NCI-H748 (cell line): ENCODE results near the gene CCDC127.
"Not testable (repeated sequence)": the region's sequence is repeated elsewhere in the genome, so short reads cannot be mapped to it uniquely, and the experiment has no call there.

ENCODE experiments used
- DNase-seq: peaks from one replicate; lab custom pipeline; 2025; ENCODE audit not compliant: unreplicated experiment; lab: John Stamatoyannopoulos, UW

CCDC127 gene

DNA sequence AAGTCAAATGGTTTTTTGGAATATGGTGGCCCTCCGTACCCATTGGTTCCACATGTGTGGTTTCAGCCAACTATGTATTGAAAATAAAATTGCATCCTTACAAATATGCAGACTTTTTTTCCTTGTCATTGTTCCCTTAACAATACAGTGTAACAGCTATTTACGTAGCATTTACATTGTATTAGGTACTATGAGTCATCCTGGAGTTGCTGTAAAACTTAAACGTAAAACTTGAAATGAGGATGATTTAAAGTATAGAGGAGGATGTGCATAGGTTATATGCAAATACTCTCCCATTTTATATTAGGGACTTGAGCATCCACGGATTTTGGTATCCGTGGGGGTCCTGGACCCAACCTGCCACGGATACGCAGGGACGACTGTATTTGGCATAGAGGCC, 16.5 kb upstream of the CCDC127 start:
- no peak for DNase-seq

DNA sequence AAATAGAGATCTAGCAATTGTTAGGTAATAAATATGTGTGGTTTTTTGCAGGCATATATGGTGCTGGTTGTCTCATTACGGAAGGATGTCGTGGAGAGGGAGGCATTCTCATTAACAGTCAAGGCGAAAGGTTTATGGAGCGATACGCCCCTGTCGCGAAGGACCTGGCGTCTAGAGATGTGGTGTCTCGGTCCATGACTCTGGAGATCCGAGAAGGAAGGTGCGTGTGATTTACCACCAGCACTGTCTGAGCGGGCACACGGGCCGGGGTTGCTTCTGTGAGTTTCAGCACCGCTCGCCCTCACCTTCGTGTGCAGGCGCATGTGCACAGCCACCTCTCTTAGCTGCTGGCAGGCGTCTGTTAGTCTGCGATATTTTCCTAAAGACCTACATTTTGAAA, 15.5 kb upstream of the CCDC127 start:
- not testable (repeated sequence) for DNase-seq

DNA sequence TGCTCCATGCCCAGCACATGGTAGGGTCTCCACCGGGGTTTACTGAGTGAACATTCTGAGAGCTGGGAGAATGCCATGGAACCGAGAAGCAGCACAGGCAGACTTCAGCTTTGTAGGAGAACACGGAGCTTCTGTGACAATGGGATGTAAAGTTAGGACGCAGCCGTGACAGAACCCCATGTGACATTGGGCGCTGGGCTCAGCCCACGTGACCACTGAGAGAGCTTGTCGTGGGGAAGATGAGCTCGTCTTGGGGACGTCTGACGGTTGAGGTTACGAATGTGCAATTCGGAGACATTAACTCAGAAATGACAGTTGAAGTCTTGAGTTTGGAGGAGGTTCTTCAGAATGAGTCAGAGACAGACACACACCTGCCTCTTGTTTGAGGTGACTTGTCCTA, 13.7 kb upstream of the CCDC127 start:
- DNase-seq = no peak

DNA sequence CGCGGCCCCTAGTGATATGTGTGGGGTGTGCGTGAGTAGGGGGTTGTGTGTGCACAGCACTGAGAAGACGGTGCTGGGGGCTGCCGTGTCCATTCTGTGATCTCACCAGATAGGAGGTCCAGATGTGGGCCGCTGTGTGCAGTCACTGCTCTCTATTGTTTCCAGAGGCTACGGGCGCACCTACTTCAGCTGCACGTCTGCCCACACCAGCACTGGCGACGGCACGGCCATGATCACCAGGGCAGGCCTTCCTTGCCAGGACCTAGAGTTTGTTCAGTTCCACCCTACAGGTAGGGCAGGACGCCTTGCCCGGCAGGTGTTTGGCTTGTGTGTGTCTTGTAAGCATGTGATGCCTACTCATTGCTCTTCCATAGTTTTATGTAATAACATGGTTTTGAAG, 12.8 kb upstream of the CCDC127 start:
- DNase-seq = no peak

DNA sequence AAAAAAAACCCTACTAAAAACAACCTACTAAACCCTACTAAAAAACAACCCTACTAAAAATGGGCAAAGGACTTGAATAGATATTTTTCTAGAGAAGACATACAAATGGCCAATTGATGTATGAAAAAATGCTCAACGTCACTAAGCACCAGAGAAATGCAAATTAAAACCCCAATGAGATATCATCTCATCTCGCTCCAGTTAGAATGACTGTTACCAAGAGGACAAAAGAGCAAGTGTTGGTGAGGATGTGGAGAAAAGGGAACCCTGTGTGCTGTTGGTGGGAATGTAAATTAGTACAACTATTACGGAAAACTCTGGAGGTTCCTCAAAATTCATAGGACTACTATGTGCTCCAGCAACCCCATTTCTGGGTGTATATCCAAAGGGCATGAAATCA, 10.9 kb upstream of the CCDC127 start:
- no peak for DNase-seq

DNA sequence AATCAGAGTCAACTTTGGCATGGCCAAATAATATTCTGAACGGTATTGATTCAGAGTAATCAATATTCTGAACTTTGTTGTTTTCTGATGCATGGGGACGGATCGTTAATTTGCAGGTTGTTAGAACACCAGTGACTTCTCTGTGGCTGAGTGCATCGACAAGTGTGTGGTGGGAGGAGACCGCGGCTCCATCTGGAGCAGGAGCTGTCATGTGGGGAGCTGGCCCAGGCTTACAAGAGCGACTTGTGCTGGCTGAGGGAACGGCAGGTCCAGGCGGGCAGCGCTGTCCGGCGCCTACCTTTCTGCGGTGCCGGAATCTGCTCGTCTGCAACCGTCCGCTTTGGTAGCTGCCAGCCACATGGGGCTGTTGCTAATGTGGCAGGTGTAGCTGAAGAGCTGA, 9.4 kb upstream of the CCDC127 start:
- not testable (repeated sequence) for DNase-seq

DNA sequence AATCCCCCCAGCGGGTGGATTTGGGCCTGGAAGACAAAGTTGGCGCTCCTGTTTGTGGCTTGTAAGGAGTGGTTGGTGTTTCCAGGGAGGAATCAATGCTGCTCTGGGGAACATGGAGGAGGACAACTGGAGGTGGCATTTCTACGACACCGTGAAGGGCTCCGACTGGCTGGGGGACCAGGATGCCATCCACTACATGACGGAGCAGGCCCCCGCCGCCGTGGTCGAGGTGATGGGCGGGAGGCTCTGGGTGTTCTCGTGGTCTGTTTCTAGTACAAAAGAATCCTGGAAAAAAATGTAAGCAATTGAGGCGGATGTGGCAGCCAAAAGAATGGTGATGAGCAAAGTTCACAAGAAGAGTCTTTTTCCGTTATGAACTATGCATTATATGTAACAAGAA, 7.4 kb upstream of the CCDC127 start:
- DNase-seq = no peak

DNA sequence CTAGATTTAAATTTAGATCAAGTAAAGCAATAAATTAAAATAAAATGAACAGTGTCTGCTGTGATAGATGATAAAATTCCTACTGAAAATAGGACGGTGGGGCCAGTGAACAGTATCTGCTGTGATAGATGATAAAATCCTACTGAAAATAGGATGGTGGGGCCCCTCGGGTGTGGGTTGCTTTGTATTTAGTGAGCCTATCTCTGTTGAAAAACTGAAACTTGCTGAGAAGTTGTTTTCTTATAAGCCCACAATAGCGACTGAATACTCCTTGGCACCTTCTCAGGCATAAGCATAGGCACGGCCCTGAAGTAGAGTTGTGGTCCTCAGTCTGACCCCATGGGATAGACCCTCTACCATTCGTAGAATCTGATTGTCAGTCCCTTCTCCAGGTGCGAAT, 5.8 kb upstream of the CCDC127 start:
- DNase-seq = no peak

DNA sequence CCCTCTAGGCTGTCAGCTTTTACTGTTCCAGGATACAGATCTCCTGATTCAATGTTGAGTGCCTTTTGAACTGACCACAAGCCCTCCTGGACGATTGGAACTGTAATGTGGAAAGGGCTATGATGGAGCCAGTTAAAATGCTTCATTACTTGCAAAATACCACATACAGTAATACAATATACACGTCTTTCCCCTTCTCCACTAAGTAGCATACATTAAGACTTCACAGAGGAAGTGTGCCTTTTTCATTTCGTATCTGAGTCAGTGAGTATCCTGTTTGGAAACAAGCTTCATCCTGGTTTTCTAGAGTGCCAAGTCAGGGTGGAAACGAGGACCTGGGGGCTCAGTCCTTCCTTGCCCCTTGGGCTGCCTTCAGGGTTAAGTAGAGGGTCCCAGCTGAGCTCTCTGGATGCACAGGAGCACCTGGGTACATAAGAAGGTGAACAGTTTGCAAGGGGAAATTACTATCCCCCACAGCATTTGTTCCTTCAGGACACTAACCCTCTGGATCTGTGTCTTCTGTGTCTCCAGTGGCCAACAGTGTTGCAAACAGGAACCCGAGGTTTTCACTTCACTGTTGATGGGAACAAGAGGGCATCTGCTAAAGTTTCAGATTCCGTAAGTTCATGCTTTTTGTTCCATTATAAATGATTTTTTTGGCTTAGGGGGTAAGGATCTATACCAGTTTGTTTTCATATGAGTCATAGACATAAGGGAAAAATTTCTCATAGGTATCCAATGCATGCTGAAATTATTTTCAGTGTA, 5.2 kb upstream of the CCDC127 start:
- DNase-seq = not testable (repeated sequence)

DNA sequence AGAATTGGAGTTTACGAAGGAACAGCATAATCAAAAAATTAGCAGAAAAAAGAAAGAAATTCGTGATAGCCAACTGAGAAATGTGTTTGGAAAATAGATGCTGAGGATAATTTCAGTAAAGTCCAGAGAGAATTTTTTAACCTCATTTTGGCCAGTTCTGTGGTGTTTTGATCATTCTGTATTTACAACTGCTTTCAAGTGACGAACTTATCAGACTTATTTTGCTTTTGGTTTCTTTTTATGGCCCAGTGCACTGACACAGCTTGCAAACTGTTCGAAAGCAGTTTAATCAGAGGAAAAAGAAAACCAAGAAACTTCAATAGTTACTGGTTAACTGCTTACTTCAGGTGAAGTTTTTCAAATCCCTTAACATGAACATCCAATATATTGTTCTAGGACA, 2.0 kb upstream of the CCDC127 start:
- no peak for DNase-seq

DNA sequence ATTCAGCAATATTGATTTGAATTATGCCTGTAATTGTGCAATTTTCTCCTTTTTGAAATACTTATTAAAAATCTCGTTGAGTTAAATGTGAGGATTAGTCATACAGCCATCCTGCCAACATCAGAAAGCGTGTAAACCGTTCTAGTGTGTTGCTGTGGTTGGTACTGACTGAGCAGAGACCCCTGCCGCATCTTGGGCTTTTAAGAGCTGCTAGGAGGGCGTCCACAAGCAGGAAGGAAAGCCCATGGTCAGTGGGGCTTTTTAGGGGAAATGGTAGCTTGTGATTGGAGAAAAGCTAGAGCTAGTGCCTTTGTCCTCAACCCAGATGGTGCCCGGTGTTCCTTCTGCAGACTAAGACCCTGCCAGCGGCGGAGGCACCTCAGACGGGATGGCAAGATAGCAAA, 1.5 kb upstream of the CCDC127 start:
- DNase-seq = peak; percentile 49

DNA sequence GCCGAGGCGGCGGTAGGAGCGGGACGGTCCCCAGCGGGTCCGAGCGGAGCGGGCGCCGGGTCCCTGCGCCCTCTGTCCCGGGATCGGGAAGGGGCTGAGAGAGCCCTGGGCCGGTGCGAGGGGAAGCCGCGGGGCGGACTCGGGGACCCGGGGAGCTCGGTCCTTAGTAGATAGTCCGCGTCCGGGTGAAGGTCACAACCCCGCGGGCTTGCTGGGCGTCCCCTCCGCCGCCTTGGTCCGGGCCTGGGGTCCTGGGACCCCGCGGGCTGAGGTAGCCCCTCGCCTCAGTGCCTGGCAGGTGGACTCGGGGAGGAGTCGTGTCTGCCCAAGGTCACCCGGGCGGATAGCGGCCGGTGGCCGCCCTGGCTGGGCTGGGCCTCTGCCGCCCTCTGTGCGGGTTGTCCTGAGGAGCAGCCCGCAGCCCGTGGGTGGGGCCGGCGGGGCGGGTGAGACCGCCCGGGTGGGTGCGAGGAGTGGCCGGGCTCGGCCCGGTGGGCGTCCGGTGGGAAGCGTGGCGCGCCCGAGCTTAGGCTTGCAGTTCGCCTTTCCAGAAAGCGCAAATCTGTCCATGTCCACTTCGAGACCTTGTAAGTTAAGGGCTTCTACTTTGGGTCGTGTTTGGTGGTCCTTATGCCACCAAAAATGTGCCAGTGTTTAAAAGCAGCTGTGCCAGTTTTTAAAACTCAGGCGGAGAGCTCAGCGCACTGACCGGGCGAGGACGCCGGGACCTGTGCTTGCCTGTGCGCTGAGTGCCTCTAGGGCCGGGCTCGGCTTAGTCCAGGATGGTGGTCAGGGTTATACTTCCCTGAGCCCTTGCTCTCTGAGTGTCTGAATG, 721 bp upstream of the CCDC127 start:
- peak; percentile 76 for DNase-seq

DNA sequence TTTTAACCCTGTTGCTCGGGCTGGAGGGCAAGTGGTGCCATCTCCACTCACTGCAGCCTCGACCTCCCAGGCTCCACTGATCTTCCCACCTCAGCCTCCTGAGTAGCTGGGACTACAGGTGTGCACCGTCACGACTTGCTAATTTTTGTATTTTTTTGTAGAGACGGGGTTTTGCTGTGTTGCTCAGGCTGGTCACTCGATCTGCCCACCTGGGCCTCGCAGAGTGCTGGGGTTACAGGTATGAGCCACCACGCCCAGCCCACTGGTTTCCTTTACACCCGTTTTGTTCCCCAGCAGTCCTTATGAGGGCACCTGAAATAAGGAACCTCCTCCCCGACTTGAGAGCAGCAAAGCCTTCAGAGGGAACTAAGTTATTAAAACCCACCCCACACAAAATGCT, 1.9 kb downstream of the CCDC127 start:
- not testable (repeated sequence) for DNase-seq

DNA sequence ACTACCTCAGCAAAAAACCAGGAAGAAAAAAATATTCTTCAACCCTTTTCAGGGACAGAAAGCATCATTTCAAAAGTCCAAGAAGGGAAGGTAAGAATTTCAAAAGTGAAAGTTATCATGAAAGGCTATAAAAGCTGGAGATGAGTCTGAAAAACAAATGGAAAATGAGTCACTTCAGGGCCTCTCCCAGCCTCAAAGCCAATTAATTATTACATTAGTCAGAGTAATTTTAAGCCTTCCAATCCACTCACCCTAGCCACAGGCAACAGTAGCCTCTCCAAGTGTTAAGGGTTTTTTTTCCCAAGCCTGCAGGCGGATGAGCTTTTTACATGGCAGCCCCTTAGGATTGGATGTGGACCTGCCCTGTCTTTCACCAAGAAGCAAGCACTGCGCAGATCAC, 2.7 kb downstream of the CCDC127 start:
- DNase-seq = not testable (repeated sequence)

DNA sequence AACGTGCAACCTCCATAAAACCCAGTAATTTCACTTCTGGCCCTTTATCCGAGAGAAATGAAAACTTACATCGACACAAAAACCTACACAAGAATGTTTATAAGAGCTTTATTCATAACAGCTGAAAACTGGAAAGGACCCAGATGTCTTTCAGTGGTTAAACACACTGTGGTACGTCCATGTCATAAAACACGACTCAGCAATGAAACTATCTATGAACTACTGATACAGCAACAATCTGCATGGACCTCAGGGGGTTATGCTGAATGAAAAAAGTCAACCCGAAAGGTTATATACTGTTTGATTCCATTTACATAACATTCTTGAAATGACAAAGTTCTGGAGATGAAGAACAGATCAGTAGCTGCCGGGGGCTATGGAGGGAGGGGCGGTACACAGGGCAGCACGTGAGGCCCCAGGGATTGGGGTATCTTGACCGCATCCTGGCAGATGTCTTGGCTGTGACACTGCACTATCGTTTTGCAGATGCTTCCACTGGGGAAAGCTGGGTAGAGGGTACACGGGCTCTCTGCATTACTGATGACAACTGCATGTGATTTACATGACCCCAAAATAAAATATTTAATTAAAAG, 4.1 kb downstream of the CCDC127 start:
- no peak for DNase-seq

DNA sequence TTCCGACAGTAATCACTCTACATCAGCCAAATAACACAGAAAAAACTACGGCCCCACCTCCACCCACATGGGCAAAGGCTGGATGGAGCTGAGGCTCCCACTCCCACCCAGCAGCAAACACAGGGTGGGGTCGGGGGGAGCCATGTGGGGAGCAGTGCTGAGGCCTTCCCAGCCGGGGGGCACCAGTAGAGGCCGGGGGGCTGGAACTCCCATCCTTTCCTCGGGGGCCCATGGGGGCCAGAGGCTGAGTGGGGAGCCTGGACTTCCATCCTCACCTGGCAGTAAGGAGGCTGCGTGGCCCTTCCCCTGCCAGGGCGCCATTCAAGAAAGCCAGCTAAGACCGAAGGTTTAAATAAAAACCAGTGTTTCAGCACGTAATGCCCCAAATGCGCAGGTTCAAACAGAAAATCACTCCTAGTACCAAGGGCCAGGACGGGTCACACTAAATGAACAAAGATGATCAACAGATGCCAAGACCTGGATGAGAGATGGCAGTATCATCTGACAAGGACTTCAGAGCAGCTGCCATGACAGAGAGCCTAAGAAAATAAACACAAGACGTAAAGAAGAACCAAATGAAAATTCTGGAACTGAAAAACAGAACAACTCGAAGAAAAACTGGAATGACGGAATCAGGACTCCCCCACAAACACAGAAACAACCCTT, 9.4 kb downstream of the CCDC127 start:
- no peak for DNase-seq

DNA sequence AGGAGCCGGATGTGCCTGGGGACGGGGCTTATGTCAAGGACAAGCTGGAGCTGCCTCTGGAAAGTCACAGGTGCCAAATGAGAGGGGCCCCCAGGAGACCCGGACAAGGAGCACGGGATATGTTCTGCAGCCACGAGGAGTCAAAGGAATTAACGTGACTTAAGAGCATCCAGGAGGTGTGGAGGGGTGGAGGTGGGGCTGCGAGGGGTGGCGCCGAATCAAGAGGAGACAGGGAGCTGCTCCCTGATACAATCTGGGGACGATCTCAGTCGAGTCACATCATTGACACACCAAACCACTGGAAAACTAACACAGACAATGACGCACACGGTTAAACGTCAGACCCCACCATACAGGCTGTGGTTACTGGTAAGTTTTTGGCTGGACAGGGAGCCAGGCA, 10.4 kb downstream of the CCDC127 start:
- DNase-seq = no peak

DNA sequence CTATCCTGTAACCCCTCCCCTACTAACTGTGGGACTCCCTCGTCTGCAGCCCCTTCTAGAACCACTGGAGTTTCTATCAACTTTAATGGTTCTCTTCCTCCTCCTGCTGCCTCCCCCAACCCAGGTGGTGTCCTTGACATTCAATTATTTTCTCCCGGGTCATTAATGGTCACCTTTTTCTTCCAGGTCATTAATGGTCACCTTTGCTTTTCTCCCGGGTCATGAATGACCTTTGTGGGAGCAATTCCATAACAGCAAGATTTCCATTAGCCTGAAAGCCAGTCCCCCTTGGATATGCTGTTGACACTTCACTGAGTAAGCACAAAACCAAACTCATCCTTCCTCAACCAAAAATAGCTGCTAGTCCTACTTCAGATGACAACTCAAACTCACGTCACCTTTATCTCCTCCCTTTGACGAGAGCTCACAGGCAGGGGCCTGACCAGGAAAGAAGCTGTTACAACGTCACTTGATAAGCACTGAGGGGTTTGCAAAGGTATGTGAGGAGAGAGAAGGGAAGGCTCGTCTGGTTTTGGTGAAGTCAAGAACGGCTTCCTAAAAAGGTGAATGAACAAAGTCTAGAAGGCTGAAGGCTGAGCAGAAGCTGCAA, 10.9 kb downstream of the CCDC127 start:
- DNase-seq = no peak

DNA sequence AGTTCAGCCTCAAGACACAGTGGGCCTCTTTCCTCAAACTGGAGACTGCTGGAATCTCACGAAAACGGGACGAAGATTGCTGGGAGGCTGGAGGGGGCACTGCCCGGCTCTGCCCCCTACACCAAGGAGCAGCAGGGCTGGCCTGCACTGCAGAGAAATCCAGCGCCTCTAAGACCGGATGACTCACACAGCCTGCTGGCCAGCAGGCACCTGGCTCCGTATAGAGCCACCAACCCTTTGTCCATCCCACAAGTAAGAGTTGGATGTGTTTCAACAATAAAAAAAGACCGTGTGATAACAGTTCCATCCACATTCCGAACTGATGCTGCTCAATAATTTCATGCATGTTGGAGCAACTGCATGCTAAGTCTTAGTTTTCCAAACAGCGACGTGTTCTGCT, 11.5 kb downstream of the CCDC127 start:
- no peak for DNase-seq

DNA sequence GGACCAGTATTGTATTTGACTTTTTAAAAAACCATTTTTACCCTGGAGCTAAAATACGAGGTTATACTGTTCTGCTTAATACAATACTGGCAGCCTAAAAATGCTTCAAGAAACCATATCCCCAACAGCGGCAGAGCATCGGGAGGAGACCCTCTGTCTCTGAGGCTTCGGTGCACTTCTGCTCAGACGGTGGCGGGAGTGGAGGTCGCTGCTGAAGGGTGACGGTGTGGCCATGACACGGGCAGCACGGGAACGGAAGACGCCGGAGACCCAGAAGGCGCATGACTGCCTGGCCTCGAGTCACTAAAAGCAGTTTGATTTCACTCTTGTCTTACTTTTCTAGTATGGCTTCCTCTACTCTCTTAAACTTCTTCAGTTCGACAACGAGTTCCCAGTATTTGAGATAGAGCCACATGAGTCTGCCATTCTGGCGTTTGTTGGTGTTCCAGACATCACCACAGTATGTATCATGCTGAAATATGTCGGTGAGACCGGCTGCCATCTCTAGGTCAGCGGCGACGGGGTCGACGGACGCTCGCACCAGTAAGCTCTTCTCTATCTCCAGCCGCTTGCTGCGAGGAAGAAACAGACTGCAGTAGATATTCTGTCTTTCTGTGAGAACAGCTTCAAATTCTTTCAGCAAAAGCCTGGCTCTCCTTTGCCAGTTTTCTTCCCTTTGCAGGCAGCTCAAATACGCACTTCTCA, 12.8 kb downstream of the CCDC127 start:
- no peak for DNase-seq
